Endodermal cell (in vitro differentiated cells): ENCODE data around the gene BLVRA. TPM values are rescaled to one million over a fixed set of nuclear protein-coding genes. Genes with fewer than 3 reads are reported as not detected.

Experiments used
- DNase-seq: peaks from one replicate; pipeline ENCODE4 v3.0.0-alpha.2; 2017
- H3K27ac ChIP-seq: 2 replicates; pipeline ENCODE4 v1.5.1; 2013; ENCODE audit warnings: mild to moderate bottlenecking, low read depth, low read length, moderate library complexity
- H3K27me3 ChIP-seq: 2 replicates; pipeline ENCODE4 v1.6.1; 2013; ENCODE audit warnings: mild to moderate bottlenecking, low read length, moderate library complexity; ENCODE audit not compliant: insufficient read depth, control insufficient read depth, poor library complexity, severe bottlenecking
- H3K36me3 ChIP-seq: 2 replicates; pipeline ENCODE4 v1.7.0; 2013; ENCODE audit warnings: mild to moderate bottlenecking, low read length, moderate library complexity; ENCODE audit not compliant: control insufficient read depth, insufficient read depth
- H3K4me1 ChIP-seq: one replicate; pipeline ENCODE4 v1.7.0; 2013; ENCODE audit warnings: low read length; ENCODE audit not compliant: control insufficient read depth, insufficient read depth
- H3K4me3 ChIP-seq: 2 replicates; pipeline ENCODE4 v1.5.1; 2013; ENCODE audit warnings: mild to moderate bottlenecking, low read length, moderate library complexity
- H3K9ac ChIP-seq: 2 replicates; pipeline ENCODE4 v1.6.1; 2013; ENCODE audit warnings: mild to moderate bottlenecking, low read length, moderate library complexity; ENCODE audit not compliant: poor library complexity, severe bottlenecking; ENCODE audit errors: extremely low read depth
- H3K9me3 ChIP-seq: 2 replicates; pipeline ENCODE4 v1.6.1; 2013; ENCODE audit warnings: mild to moderate bottlenecking, low read length, moderate library complexity; ENCODE audit not compliant: control insufficient read depth
- H3K27ac Mint-ChIP-seq: 2 replicates; pipeline ENCODE4 v1.8.0; 2020; ENCODE audit warnings: mixed read lengths
- H3K27me3 Mint-ChIP-seq: 2 replicates; pipeline ENCODE4 v1.8.0; 2021; ENCODE audit warnings: mild to moderate bottlenecking, mixed read lengths; ENCODE audit not compliant: insufficient read depth
- H3K36me3 Mint-ChIP-seq: 2 replicates; pipeline ENCODE4 v1.8.0; 2020; ENCODE audit warnings: low read depth, mixed read lengths
- H3K4me1 Mint-ChIP-seq: 2 replicates; pipeline ENCODE4 v1.8.0; 2020; ENCODE audit warnings: mixed read lengths
- H3K4me3 Mint-ChIP-seq: 2 replicates; pipeline ENCODE4 v1.8.0; 2020; ENCODE audit warnings: mild to moderate bottlenecking, moderate library complexity, mixed read lengths
- H3K9me3 Mint-ChIP-seq: 2 replicates; pipeline ENCODE4 v1.8.0; 2020; ENCODE audit warnings: mild to moderate bottlenecking, mixed read lengths
- WGBS, 2 experiments: methylation state at CpG; one replicate each; pipeline versions ENCODE4 v1.1.5 to v1.1.7; 2013; ENCODE audit warnings: missing lambda C conversion rate in 2 of 2, mixed read lengths in 1 of 2; ENCODE audit not compliant: insufficient coverage in 1 of 2, insufficient read length in 1 of 2; 5-methylcytosine and 5-hydroxymethylcytosine counted together
- total RNA-seq, 2 donors: library from RNA; stranded (reverse); fragmentation: NEBNext Ultra II Directional in 1 of 2; extraction: Animal tissue kit (Norgen Biotek cat#: 25700) in 1 of 2; gene quantifications; 2 replicates in 1 of 2; 3 replicates in 1 of 2; pipeline ENCODE4 v1.2.1, GENCODE V29; 2021
- TF ChIP-seq, protein P1 (sequence below): fragments of 200-600 bp; sonication (generic); conservative IDR thresholded peaks from 2 replicates; pipeline ENCODE4 v1.5.0; 2021; ENCODE audit warnings: antibody characterized with exemption, mild to moderate bottlenecking

The BLVRA gene
- total RNA-seq, 2 donors from 2014 or later, result 32.0 to 41.2 TPM

DNA sequence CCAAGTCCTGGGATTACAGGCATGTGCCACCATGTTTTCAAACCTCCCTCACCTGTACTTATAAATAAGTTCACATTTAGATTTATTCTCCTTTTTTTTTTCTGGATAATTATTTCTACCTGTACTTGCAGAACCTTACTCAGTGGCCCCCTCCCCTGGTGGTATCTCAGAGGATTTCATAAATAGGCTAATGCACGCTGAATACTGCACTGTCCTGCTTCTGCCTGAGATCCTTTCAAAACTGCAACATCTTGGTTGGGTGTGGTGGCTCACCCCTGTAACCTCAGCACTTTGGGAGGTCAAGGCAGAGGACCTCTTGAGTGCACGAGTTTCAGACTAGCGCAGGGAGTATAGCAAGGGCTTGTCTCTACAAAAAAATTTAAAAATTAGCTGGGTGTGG is 4.6 kb upstream of the BLVRA start:
- Histone ChIP-seq H3K9me3 (no peaks in the 10 kb centered on the region), H3K27ac (no peak overlapping the region), H3K4me3 (no peak overlapping the region), H3K4me1 (no peaks in the 10 kb centered on the region), H3K27me3 (peaks cover 23% of the 10 kb centered on the region), H3K36me3 (no peaks in the 10 kb centered on the region), H3K9ac (no peak overlapping the region)
- no peak overlapping the region for H3K4me3 Mint-ChIP-seq
- TF ChIP-seq, protein P1, sequence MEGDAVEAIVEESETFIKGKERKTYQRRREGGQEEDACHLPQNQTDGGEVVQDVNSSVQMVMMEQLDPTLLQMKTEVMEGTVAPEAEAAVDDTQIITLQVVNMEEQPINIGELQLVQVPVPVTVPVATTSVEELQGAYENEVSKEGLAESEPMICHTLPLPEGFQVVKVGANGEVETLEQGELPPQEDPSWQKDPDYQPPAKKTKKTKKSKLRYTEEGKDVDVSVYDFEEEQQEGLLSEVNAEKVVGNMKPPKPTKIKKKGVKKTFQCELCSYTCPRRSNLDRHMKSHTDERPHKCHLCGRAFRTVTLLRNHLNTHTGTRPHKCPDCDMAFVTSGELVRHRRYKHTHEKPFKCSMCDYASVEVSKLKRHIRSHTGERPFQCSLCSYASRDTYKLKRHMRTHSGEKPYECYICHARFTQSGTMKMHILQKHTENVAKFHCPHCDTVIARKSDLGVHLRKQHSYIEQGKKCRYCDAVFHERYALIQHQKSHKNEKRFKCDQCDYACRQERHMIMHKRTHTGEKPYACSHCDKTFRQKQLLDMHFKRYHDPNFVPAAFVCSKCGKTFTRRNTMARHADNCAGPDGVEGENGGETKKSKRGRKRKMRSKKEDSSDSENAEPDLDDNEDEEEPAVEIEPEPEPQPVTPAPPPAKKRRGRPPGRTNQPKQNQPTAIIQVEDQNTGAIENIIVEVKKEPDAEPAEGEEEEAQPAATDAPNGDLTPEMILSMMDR, result peak; percentile 29
- no peaks in the 10 kb centered on the region for H3K36me3 Mint-ChIP-seq
- WGBS, 2 experiments, result 90 to 100% methylated on average over 3 of the region's 3 CpGs
- H3K27ac Mint-ChIP-seq, result no peak overlapping the region
- peaks cover 20% of the 10 kb centered on the region for H3K4me1 Mint-ChIP-seq
- peaks cover 26% of the 10 kb centered on the region for H3K27me3 Mint-ChIP-seq
- no peaks in the 10 kb centered on the region for H3K9me3 Mint-ChIP-seq
- no peak for DNase-seq

DNA sequence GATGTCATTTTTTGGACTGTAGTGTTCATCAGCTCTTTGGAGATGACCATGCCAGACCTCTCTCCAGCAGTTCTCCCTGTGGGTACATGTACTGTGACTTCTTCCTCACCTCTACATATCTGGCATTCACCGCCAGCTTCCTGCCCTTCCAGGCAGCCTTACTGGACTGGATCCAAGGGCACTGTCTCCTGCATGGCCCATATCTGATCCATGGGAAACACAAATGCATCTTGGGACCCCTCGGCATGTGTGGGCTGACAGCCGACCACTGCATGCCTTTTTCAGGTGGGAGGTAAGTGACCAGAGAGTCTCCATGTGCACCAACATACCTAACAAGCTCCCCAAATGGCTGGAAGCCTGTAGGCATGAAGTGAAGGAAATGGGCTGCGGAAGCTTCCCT is 3.9 kb upstream of the BLVRA start:
- H3K27ac Mint-ChIP-seq, result no peak overlapping the region
- no peaks in the 10 kb centered on the region for H3K36me3 Mint-ChIP-seq
- H3K4me1 Mint-ChIP-seq, result peaks cover 17% of the 10 kb centered on the region
- Histone ChIP-seq H3K9ac (no peak overlapping the region), H3K36me3 (no peaks in the 10 kb centered on the region), H3K27me3 (peaks cover 31% of the 10 kb centered on the region), H3K4me3 (no peak overlapping the region), H3K4me1 (no peaks in the 10 kb centered on the region), H3K27ac (no peak overlapping the region), H3K9me3 (no peaks in the 10 kb centered on the region)
- WGBS, 2 experiments, result 84 to 89% methylated on average over 4 of the region's 4 CpGs
- DNase-seq, result no peak
- peaks cover 30% of the 10 kb centered on the region for H3K27me3 Mint-ChIP-seq
- TF ChIP-seq, protein P1, result no peak
- H3K4me3 Mint-ChIP-seq, result no peak overlapping the region
- no peaks in the 10 kb centered on the region for H3K9me3 Mint-ChIP-seq

DNA sequence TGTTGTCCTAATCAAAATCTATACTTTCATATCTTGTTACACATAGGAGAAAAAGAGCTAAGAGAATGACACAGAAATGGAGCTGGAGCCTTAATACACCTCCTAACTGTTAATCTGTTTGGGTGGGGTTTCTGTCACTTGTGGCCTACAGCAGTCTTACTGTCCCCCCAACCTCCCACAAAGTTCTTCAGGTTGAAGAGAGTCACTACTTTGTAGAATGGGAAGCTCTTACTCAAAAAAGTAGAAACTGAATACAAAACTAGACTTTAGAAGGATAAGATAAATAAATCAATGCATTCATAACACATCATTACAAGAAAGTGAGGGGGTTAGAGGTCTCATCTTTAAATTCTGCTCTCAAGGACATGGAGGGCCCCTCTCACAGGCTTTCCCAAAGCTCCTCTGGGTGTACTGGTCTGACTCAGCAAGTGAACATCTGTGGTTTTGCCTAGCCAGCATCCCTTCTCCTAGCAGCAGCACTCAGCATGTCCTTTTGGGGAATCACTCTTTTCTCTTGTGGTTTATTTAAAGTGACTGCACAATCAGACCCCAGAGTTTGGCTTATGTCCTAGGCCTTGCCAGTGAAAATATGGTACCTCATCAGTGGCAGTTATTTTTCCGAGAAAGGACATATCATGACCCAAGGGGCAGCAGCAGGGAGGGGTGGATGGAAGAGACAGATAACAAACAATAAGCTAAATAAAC is 2.0 kb upstream of the BLVRA start:
- WGBS, 2 experiments, result 100% methylated on average over 1 of the region's 1 CpG
- Histone ChIP-seq H3K4me1 (no peaks in the 10 kb centered on the region), H3K27me3 (peaks cover 38% of the 10 kb centered on the region), H3K9ac (no peak overlapping the region), H3K9me3 (no peaks in the 10 kb centered on the region), H3K4me3 (no peak overlapping the region), H3K36me3 (no peaks in the 10 kb centered on the region), H3K27ac (no peak overlapping the region)
- Mint-ChIP-seq H3K36me3 (no peaks in the 10 kb centered on the region), H3K27me3 (peaks cover 34% of the 10 kb centered on the region), H3K4me1 (peaks cover 11% of the 10 kb centered on the region), H3K4me3 (no peak overlapping the region), H3K27ac (no peak overlapping the region), H3K9me3 (no peaks in the 10 kb centered on the region)
- no peak for DNase-seq
- TF ChIP-seq, protein P1, result no peak
